GM18502 (cell line): ENCODE data around the gene MICB.
A peak's percentile ranks its signal among the peaks of the same experiment; 100 is the strongest.
"Not testable (repeated sequence)": the region's sequence is repeated elsewhere in the genome, so short reads cannot be mapped to it uniquely, and the experiment has no call there.

Experiments
- ATAC-seq: cut with Tn5 transposase; IDR thresholded peaks from one replicate; pipeline ENCODE4 v1.9.1; 2021; ENCODE audit warnings: mild to moderate bottlenecking; ENCODE audit not compliant: unreplicated experiment, poor library complexity

MICB gene

DNA sequence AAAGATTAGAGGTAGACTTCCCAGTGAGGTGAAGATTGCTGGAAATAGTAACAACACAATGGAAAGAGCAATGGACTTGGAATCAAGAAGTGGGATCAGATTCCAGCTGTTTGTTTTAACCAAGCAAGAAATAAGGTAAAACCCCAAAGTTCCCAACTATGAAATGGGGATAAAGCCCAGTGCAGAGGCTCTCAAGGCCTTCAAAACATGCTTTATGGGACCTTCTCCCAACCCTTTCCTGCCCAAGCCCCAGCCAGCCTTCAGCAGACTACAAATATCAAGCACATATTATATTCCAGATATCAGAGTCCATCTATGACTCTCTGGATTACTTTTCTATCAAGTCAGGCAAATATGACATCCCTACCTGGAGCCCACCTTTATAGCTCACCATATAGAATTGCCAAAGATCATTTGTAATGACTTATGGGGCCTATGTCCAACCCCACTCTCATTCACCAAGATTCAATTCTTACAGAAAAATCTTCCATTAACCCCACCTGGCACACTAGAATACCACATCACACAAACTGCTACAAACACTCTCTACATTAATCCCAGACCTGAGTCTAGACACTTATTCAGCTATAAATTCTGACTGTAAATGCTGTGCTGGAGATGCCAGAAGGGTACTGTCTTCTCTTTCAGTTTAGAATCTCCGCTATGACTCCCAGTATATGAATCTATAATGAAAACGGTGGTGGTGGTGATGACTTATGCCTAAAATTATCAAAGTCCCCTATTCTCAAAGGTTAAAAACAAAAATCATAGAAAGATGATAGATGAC, 37.8 kb downstream of the MICB start:
- no peak for ATAC-seq

DNA sequence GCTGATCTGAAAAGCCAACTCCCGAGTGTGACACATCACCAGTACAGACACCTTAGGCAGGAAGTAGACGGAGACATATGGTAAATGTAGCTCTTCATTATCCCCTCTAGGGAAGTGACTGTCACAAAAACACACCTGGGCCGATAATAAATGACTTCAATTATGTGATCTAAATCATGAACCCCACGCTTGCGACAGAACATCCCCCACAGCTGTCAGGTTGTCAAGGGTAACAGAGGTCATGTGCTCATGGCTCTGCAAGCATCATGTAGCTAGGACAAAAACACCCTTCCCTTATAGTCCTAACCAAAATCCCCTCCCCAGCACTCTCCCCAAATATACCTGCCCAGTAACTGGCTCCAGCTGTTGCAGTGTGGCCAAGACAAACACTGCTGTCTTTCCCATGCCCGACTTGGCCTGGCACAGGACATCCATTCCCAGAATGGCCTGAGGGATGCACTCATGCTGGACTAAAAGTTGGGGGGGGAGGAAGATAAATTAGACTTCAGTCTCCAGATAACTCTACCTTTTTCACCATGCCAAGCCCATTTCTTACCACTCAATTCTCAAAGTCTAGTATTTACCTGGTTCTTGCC, 41.0 kb downstream of the MICB start:
- ATAC-seq = no peak

- no peak for ATAC-seq
Measured at GRCh38 chr6:31540640-31541039, 42.7 kb downstream of the MICB start.

DNA sequence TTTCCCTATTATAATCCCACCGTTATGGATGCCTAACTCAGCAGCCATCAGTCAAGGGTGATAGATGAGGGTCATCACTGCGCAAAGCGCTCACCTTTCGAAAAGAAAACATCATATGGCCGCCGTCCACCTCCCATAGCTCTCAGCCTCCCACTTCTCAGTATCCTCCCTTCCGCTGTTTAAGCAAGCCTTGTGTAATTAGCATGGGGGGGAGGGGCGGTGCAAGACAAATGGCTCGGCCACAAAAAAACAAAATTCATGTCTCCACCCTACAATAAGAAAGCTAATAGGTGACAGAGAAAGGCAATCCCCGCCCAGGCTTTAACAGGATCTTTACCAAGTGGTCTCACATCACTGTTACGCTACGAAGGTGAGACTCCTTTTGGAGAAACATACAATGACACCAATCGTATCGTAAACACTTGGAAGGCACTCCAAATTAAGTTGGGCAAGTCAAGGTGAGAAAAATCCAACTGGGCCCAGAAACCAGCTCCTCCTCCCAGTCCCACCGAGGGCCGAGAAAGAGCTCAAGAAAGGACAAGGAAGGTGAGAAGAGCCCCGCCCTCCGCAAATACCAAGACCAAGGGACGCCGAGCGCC, 43.2 kb downstream of the MICB start:
- no peak for ATAC-seq

DNA sequence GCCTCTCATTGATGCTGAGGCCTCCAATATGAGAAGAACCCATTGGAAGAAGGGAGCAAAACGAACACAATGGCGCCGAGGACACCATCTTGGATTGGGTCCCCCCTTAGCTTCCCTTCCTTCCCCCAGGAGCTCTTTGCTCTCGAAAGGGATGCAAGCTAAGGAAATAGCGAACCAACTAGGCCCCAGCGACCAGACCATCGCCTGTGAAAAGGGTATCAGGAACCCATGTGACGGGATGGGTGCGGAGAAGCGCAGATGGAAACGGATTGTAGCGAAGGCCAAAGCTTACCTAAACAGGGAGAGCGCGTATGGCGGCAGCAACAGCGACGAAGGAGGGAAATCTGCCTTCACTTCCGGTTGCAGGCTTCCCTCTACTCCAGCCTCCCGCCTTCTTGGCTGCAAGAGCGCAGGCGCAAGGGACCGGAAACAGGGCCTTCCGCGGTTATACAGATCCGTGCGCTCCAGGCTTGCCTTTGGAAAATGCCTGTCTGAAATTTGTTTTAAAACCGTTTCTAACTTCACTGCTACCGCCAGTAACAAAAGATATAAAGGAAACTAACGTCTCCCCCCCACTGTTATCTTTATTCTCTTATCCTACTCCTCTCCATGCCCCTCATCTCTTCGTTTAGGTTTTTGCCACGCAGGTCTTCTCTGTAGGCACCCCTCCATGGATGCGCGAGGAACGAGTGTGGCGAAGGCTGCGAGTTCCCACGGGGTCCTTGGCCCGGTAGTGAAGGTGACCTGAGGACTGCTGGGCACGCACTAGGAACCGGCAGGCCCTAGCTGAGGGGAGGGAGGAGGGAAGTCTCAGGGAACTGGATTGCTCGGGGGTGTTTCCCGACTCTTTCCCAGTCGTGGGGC, 43.9 kb downstream of the MICB start, which contains the start of gene DDX39B:
TSS of gene DDX39B (minus strand) at position 346 of the 864 bp plus-strand sequence. CDS start 1,471 bp downstream, outside the sequence.
- ATAC-seq = peak; percentile 69

GRCh38 chr6:31543639-31544038, 45.7 kb downstream of the MICB start:
- ATAC-seq = no peak

- ATAC-seq = no peak
Measured at GRCh38 chr6:31544676-31545075, 46.7 kb downstream of the MICB start.

GRCh38 chr6:31545291-31545690, 47.3 kb downstream of the MICB start:
- ATAC-seq = no peak

- peak; percentile 44 for ATAC-seq
Measured at GRCh38 chr6:31546339-31546957, 48.5 kb downstream of the MICB start, which contains the start of gene ATP6V1G2. ATP6V1G2 (minus strand) TSS chr6:31546608; CDS start chr6:31546559, 49 bp downstream.

GRCh38 chr6:31546958-31547726, 49.2 kb downstream of the MICB start, which contains the start of gene NFKBIL1:
NFKBIL1 (plus strand) TSS chr6:31547608; CDS start chr6:31547695, 87 bp downstream.
- ATAC-seq = peak; percentile 56

GRCh38 chr6:31547727-31548543, 50.0 kb downstream of the MICB start:
- no peak for ATAC-seq

- ATAC-seq = no peak
Measured at GRCh38 chr6:31548544-31548873, 50.6 kb downstream of the MICB start.

- ATAC-seq = not testable (repeated sequence)
Measured at GRCh38 chr6:31551371-31551770, 53.4 kb downstream of the MICB start.

GRCh38 chr6:31556307-31556706, 58.4 kb downstream of the MICB start:
- no peak for ATAC-seq

GRCh38 chr6:31557443-31558317, 59.7 kb downstream of the MICB start:
- no peak for ATAC-seq

DNA sequence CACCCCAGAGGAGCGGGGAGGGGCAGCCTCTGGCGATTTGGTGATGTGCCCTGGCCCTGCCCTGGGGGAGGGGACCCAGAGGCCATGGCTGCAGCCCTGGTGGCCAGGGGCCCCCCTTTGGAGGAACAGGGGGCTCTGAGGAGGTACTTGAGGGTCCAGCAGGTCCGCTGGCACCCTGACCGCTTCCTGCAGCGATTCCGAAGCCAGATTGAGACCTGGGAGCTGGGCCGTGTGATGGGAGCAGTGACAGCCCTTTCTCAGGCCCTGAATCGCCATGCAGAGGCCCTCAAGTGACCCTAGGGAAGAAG, 60.3 kb downstream of the MICB start:
- no peak for ATAC-seq

GRCh38 chr6:31558631-31559500, 60.9 kb downstream of the MICB start:
- ATAC-seq = peak; percentile 32
